ENCODE results near the gene DLGAP4.
A peak's percentile ranks its signal among the peaks of the same experiment; 100 is the strongest.

- TF ChIP-seq CTCF (IDR thresholded peaks at IDR 0.05), result no peak
- TF ChIP-seq POLR2A (IDR thresholded peaks at IDR 0.05), result no peak
- peak in 1 of 2 donors; percentile 81 for TF ChIP-seq POLR2AphosphoS5 (IDR thresholded peaks at IDR 0.05; ENCODE audit: insufficient read depth in 1 of 2, low read depth in 1 of 2)
These were observed 237.3 kb downstream of the DLGAP4 start for GRCh38 chr20:36543184-36544133.
